ENCODE results near the gene DCLK2.
"Not testable (repeated sequence)": the region's sequence is repeated elsewhere in the genome, so short reads cannot be mapped to it uniquely, and the experiment has no call there.

Gene DCLK2

DNA sequence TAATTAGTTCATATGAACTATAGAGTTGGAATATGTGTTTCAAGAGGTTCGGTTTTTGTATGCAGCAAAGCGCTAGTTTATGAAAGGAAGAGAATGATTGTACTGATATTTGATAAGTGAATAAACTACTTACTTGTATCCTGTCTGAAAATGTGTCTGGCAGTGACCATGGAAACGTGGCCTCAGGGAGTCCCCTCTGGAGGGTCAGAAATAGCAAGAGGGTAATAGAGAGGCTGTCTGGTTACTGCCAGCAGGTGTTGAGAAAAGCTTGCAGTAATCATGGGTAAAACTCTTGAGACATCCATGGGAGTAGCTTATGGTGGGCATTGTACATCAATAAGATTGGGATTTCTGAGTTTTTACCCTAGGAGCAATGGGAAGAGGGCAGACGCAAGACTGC, 77.1 kb downstream of the DCLK2 start:
- no peak for DNase-seq (ENCODE audit: low read depth)
- TF ChIP-seq, protein P1, sequence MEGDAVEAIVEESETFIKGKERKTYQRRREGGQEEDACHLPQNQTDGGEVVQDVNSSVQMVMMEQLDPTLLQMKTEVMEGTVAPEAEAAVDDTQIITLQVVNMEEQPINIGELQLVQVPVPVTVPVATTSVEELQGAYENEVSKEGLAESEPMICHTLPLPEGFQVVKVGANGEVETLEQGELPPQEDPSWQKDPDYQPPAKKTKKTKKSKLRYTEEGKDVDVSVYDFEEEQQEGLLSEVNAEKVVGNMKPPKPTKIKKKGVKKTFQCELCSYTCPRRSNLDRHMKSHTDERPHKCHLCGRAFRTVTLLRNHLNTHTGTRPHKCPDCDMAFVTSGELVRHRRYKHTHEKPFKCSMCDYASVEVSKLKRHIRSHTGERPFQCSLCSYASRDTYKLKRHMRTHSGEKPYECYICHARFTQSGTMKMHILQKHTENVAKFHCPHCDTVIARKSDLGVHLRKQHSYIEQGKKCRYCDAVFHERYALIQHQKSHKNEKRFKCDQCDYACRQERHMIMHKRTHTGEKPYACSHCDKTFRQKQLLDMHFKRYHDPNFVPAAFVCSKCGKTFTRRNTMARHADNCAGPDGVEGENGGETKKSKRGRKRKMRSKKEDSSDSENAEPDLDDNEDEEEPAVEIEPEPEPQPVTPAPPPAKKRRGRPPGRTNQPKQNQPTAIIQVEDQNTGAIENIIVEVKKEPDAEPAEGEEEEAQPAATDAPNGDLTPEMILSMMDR (IDR thresholded peaks at IDR 0.05; ENCODE audit: low read depth, low read length, missing control alignments), result no peak
- H3K4me3 ChIP-seq (ENCODE audit: low read depth, low read length), result no peak overlapping the region

DNA sequence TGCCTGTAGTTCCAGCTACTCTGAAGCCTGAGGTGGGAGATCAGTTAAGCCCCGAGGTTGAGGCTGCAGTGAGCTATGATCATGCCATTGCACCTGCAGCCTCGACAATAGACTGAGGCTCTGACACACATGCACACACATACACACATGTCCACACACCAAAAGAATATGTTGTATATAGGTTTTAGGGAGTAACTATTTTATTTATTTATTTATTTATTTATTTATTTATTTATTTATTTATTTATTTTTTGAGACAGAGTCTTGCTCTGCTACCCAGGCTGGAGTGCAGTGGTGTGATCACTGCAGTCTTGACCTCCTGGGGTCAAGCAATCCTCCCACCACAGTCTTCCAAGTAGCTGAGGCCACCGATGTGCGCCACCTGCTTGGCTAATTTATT, 78.3 kb downstream of the DCLK2 start:
- TF ChIP-seq, protein P1 (IDR thresholded peaks at IDR 0.05; ENCODE audit: low read depth, low read length, missing control alignments), result no peak

DNA sequence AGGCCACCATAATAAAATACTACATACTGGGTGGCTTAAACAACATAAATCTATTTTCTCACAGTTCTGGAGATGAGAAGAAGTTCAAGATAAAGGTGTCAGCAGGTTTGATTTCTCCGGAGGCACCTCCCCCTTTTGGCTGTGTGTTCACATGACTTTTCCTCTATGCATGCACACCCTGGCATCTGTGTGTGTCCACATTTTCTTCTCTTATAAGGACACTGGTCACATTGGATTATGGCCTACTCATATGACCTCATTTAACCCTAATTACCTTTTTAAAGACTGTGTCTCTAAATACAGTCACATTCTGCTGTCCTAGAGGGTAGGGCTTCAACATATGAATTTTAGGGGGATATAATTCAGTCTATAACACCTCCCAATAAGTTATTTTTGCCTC, 79.8 kb downstream of the DCLK2 start:
- TF ChIP-seq, protein P1 (IDR thresholded peaks at IDR 0.05; ENCODE audit: low read depth, low read length, missing control alignments), result no peak
- no peak for DNase-seq (ENCODE audit: low read depth)
- H3K4me3 ChIP-seq (ENCODE audit: low read depth, low read length), result no peak overlapping the region

More for the DNA sequence above, 78.3 kb downstream of the DCLK2 start:
- DNase-seq (ENCODE audit: low read depth), result no peak
- H3K4me3 ChIP-seq (ENCODE audit: low read depth, low read length), result no peak overlapping the region

DNA sequence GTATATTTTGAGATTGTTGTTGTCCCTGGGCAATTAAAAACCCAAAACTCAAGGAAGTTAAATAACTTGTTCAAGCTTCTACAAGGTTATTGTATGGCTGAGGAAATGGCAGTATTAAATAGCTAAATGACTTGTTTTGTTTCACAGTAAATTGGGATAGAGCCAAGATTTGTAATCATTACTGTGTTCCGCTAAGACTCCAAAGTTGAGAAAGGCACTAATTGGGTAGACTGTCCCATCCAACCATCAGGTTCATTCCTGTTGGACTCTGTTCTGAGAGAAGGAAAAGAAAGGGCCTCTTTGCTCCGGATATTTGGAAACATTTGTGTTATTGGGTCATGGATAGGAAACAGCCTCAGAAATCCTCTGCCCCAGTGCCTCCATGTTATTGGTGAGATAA, 82.2 kb downstream of the DCLK2 start:
- H3K4me3 ChIP-seq (ENCODE audit: low read depth, low read length), result no peak overlapping the region
- DNase-seq (ENCODE audit: low read depth), result no peak
- TF ChIP-seq, protein P1 (IDR thresholded peaks at IDR 0.05; ENCODE audit: low read depth, low read length, missing control alignments), result no peak

DNA sequence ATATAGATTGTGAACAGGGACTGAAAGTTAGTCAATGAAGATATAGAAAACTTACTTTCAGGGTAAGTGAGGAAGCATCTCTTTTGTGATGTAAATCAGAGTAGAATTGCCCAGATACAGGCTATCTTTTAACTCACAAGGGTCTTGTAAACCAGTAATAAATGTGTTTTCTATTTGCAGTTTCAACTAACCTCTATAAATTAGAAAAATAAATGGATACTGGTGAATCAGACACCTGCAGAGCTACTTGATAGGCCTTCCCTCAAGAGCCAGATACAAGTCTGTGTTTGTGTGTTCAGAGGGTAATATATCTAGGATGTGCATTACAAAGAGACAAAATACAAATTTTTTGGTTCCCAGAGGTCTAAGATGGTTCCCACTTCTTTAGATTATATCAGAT, 82.9 kb downstream of the DCLK2 start:
- no peak overlapping the region for H3K4me3 ChIP-seq (ENCODE audit: low read depth, low read length)
- no peak for DNase-seq (ENCODE audit: low read depth)
- TF ChIP-seq, protein P1 (IDR thresholded peaks at IDR 0.05; ENCODE audit: low read depth, low read length, missing control alignments), result no peak

DNA sequence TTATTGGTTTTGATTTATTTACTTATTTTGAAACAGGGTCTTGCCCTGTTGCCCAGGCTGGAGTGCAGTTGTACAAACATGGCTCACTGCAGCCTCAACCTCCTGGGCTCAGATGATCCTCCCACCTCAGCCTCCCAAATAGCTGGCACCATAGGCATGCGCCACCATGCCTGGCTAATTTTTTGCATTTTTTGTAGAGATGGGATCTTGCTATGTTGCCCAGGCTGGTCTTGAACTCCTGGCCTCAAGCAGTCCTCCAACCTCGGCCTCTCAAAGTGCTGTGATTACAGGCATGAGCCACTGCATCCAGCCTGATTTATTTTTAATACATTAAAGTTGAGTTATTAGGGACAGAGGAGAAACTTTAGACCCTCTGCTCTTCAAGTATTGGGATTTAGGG, 83.8 kb downstream of the DCLK2 start:
- DNase-seq (ENCODE audit: low read depth); H3K4me3 ChIP-seq (ENCODE audit: low read depth, low read length): not testable (repeated sequence)

DNA sequence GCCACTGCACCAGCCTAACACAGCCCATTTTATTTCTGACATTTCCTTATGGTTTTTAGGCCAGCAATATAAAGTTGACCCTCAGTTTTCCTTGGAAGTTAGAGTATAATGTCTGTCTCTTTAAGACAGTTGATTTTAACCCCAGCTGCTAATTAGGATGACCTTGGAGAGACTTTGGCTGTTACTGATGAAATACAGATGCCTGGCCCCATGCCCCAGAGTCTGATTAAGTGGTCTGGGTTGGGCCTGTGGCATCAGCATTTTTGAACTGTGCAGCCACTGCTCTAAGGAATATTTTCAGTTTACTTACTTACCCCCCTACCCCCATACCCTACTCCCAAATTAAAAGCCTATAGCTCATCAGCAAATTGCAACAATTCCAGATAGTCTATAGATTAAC, 85.8 kb downstream of the DCLK2 start:
- no peak for DNase-seq (ENCODE audit: low read depth)
- TF ChIP-seq, protein P1 (IDR thresholded peaks at IDR 0.05; ENCODE audit: low read depth, low read length, missing control alignments), result no peak
- no peak overlapping the region for H3K4me3 ChIP-seq (ENCODE audit: low read depth, low read length)
